HepG2 (cell line): Measurements from ENCODE around the gene THAP2. TPM values are rescaled to one million over a fixed set of nuclear protein-coding genes. Genes with fewer than 3 reads are reported as not detected.

Experiments
- ATAC-seq: fragments of 200-7000 bp; cut with Tn5 transposase; 3 replicates; pipeline ENCODE4 v1.9.1; 2020; ENCODE audit warnings: mild to moderate bottlenecking, moderate library complexity
- BruUV-seq: library from RNA; stranded (reverse); fragments of 400-500 nt; replicated peaks from 2 replicates; lab custom pipeline; 2021; lab: Mats Ljungman, UMichigan
- CTCF ChIA-PET: fragments of 300-600 bp; formaldehyde crosslinking; extraction: SDS; loops from one replicate; lab custom pipeline; 2021; ENCODE audit warnings: low total read pairs, inconsistent platforms, low intra/inter-chr PET ratio; lab: Yijun Ruan, JAX
- POLR2A ChIA-PET: fragments of 350-600 bp; sonication (Branson Sonifier 250); formaldehyde crosslinking; loops from one replicate; lab custom pipeline; 2020; ENCODE audit warnings: antibody characterized with exemption, inconsistent platforms; lab: Yijun Ruan, JAX
- DNase-seq: peaks from one replicate; pipeline ENCODE4 v3.0.0-alpha.2; 2015; ENCODE audit warnings: low spot score
- FAIRE-seq: peaks from 3 replicates; lab custom pipeline; 2011; peaks lifted over from hg19 to GRCh38; lab: Jason Lieb, UNC
- H2AFZ ChIP-seq: one replicate; pipeline ENCODE4 v1.6.1; 2011; ENCODE audit warnings: low read length, inconsistent platforms
- H3K27ac ChIP-seq: fragments of 300-600 bp; 3 replicates; pipeline ENCODE4 v1.8.0; 2011; ENCODE audit warnings: mixed run types, mild to moderate bottlenecking, mixed read lengths, low read length, inconsistent platforms; ENCODE audit not compliant: insufficient read depth; ENCODE audit errors: extremely low read length
- H3K27me3 ChIP-seq, 2 experiments: fragments of 200-600 bp in 1 of 2; 2 replicates in 1 of 2; 3 replicates in 1 of 2; pipeline versions ENCODE4 v1.6.0 to v1.8.0; 2011; ENCODE audit warnings: low read length in 2 of 2, mild to moderate bottlenecking in 2 of 2, moderate library complexity in 2 of 2, inconsistent platforms in 1 of 2; ENCODE audit not compliant: insufficient read depth in 2 of 2, control insufficient read depth in 1 of 2
- H3K36me3 ChIP-seq, 2 experiments: fragments of 200-600 bp in 1 of 2; replicated peaks in 1 of 2; 2 replicates in 1 of 2; 3 replicates in 1 of 2; pipeline versions ENCODE4 v1.5.1 to v1.8.0; 2011; ENCODE audit warnings: low read length in 2 of 2, inconsistent platforms in 1 of 2; ENCODE audit not compliant: insufficient read depth in 2 of 2, control insufficient read depth in 1 of 2
- H3K4me1 ChIP-seq: 2 replicates; pipeline ENCODE4 v1.5.1; 2012; ENCODE audit warnings: low read length, inconsistent platforms; ENCODE audit not compliant: insufficient read depth
- H3K4me2 ChIP-seq: 2 replicates; pipeline ENCODE4 v1.6.0; 2011; ENCODE audit warnings: low read depth, low read length, inconsistent platforms
- H3K4me3 ChIP-seq, 3 experiments: fragments of 200-600 bp in 1 of 3; sonication (generic), shearing (Covaris generic) in 1 of 3; replicated peaks in 1 of 3; 2 replicates each; pipeline ENCODE4 v1.5.1; 2011 to 2016; ENCODE audit warnings: low read length in 3 of 3, inconsistent platforms in 2 of 3, low read depth in 2 of 3, mild to moderate bottlenecking in 2 of 3, control low read depth in 1 of 3, mixed read lengths in 1 of 3; ENCODE audit not compliant: insufficient read depth in 1 of 3
- H3K79me2 ChIP-seq: one replicate; pipeline ENCODE4 v1.6.1; 2011; ENCODE audit warnings: low read length, inconsistent platforms; ENCODE audit not compliant: insufficient read depth
- H3K9ac ChIP-seq: 2 replicates; pipeline ENCODE4 v1.6.0; 2011; ENCODE audit warnings: mild to moderate bottlenecking, low read depth, low read length, inconsistent platforms; ENCODE audit not compliant: insufficient read depth
- H3K9me3 ChIP-seq: 2 replicates; pipeline ENCODE4 v1.5.1; 2012; ENCODE audit warnings: mild to moderate bottlenecking, low read length
- H4K20me1 ChIP-seq: 2 replicates; pipeline ENCODE4 v1.6.0; 2011; ENCODE audit warnings: inconsistent platforms, mild to moderate bottlenecking, low read length, moderate library complexity; ENCODE audit not compliant: insufficient read depth
- MIER2 ChIP-seq: IDR thresholded peaks from 2 replicates; pipeline ENCODE4 v1.6.1; 2016; ENCODE audit warnings: missing biosample characterization, missing genetic modification reagents
- NR2C2 ChIP-seq: sonication (generic); formaldehyde crosslinking; IDR thresholded peaks from 2 replicates; pipeline ENCODE4 v1.4.0; 2020; ENCODE audit warnings: missing genetic modification reagents, mild to moderate bottlenecking, moderate library complexity, borderline replicate concordance
- RFXANK ChIP-seq: IDR thresholded peaks from 2 replicates; pipeline ENCODE4 v1.6.1; 2016
- ZFP36L1 ChIP-seq: sonication (generic); formaldehyde crosslinking; IDR thresholded peaks from 2 replicates; pipeline ENCODE4 v1.8.0; 2022; ENCODE audit warnings: mild to moderate bottlenecking, missing genetic modification reagents, moderate library complexity
- ZFY ChIP-seq: sonication (generic); formaldehyde crosslinking; IDR thresholded peaks from 2 replicates; pipeline ENCODE4 v1.4.0; 2020; ENCODE audit warnings: missing genetic modification reagents
- ZNF557 ChIP-seq: sonication (generic); formaldehyde crosslinking; IDR thresholded peaks from 2 replicates; pipeline ENCODE4 v1.4.0; 2020; ENCODE audit warnings: missing genetic modification reagents
- ZNF772 ChIP-seq: sonication (generic); formaldehyde crosslinking; IDR thresholded peaks from 2 replicates; pipeline ENCODE4 v1.5.0; 2020; ENCODE audit warnings: mild to moderate bottlenecking, missing genetic modification reagents
- WGBS: methylation state at CpG from one replicate; pipeline ENCODE4 v1.1.6; 2017; ENCODE audit warnings: low lambda C conversion rate; 5-methylcytosine and 5-hydroxymethylcytosine counted together
- in situ Hi-C: cut with HindIII; loops from 2 replicates; pipeline ENCODE4 v1.10.0; 2017; ENCODE audit warnings: low pct_unique_long_range_greater_than_20kb; ENCODE audit not compliant: extremely low pct_ligation_motif_present
- intact Hi-C: fragments of 100-400 bp; cut with micrococcal nuclease; formaldehyde crosslinking; loops from one replicate; pipeline ENCODE4 v1.10.0; 2022; ENCODE audit not compliant: unreplicated experiment
- polyA plus RNA-seq, 8 experiments: library from polyadenylated mRNA; depleted of rRNA in 3 of 8; stranded (reverse) in 7 of 8; unstranded in 1 of 8; fragments of >200 nt; fragmentation: Illumina TruSeq in 4 of 8; extraction: Trizol in 4 of 8; gene quantifications; 2 replicates each; pipeline versions ENCODE4 v1.2.1 to v1.2.3, GENCODE V29; 2011 to 2016; ENCODE audit warnings: low read depth in 4 of 8, missing spikeins in 1 of 8, mixed read lengths in 1 of 8; ENCODE audit not compliant: insufficient read depth in 1 of 8
- total RNA-seq, 5 experiments: library from RNA; depleted of rRNA; stranded (reverse); fragments of >200 nt; fragmentation: Illumina TruSeq; extraction: Trizol; gene quantifications; 2 replicates each; pipeline ENCODE4 v1.2.3, GENCODE V29; 2016; ENCODE audit warnings: low read depth in 1 of 5
- TF ChIP-seq, protein P1 (sequence below): sonication (generic); formaldehyde crosslinking; IDR thresholded peaks from 2 replicates; pipeline ENCODE4 v1.8.0; 2022; ENCODE audit warnings: mild to moderate bottlenecking, missing genetic modification reagents, moderate library complexity
- TF ChIP-seq, protein P2 (sequence below): IDR thresholded peaks from 2 replicates; pipeline ENCODE4 v1.6.1; 2016; ENCODE audit warnings: low read depth, borderline replicate concordance
- TF ChIP-seq, protein P3 (sequence below): sonication (generic); formaldehyde crosslinking; IDR thresholded peaks from 2 replicates; pipeline ENCODE4 v1.8.1; 2023; ENCODE audit warnings: missing genetic modification reagents, inconsistent platforms, borderline replicate concordance
- TF ChIP-seq, protein P4 (sequence below): fragments of 450-650 bp; IDR thresholded peaks from 2 replicates; pipeline ENCODE4 v1.6.1; 2017; ENCODE audit warnings: mild to moderate bottlenecking
- TF ChIP-seq, protein P5 (sequence below): sonication (generic); formaldehyde crosslinking; IDR thresholded peaks from 2 replicates; pipeline ENCODE4 v1.5.0; 2020; ENCODE audit warnings: mild to moderate bottlenecking, missing genetic modification reagents, moderate library complexity
- TF ChIP-seq, protein P6 (sequence below): sonication (generic); formaldehyde crosslinking; IDR thresholded peaks from 2 replicates; pipeline ENCODE4 v1.5.1; 2020; ENCODE audit warnings: mild to moderate bottlenecking, missing genetic modification reagents, moderate library complexity
- TF ChIP-seq, protein P7 (sequence below): sonication (generic); formaldehyde crosslinking; IDR thresholded peaks from 2 replicates; pipeline ENCODE4 v1.5.1; 2020; ENCODE audit warnings: mild to moderate bottlenecking, missing genetic modification reagents, borderline replicate concordance

Gene THAP2
- total and polyA plus RNA-seq, 2 of the 13 experiments (the other 11 are each of a cell fraction or from before 2014, with no cell fraction given) = 5.2 to 6.2 TPM

DNA sequence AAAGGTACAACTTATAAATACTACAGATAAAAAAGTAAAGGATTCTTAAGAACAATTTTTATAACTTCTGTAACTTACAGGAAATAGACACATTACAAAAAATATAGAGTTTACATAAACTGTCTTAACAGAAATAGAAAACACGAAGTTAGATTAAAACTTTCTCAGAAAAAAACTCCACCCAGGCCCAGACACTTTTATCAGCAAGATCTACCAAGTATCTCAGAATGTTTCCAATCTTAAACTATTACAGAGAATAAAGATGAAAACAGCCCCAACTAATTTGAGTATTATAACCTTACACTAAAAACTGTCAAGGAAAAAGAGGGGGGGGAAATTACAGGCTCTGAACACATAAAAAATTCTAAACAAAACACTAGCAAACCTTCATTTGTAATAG lies 8.6 kb upstream of the THAP2 start:
- no peak overlapping the region for H2AFZ ChIP-seq
- BruUV-seq = no TSS peak
- H3K4me1 ChIP-seq = peaks cover 31% of the 10 kb centered on the region
- in situ Hi-C loops = no loop called here
- peak overlapping the region; percentile 41; the same call in 1 of the 2 replicates for H3K4me2 ChIP-seq
- CTCF ChIA-PET = no interaction called here
- H3K9me3 ChIP-seq = peaks cover 12% of the 10 kb centered on the region
- H3K9ac ChIP-seq = no peak overlapping the region
- no peaks in the 10 kb centered on the region for H3K27me3 ChIP-seq
- no peak overlapping the region for H3K27ac ChIP-seq
- intact Hi-C loops = no loop called here
- no peaks in the 10 kb centered on the region for H4K20me1 ChIP-seq
- POLR2A ChIA-PET = interaction anchor here (0.7 kb wide), 1 partner anchor 30 kb away, joined by 3 read pairs; the partner anchor contains the start of gene TMEM19
- FAIRE-seq (no peak), DNase-seq (no peak), ATAC-seq (no peak)
- H3K4me3 ChIP-seq = no peak overlapping the region
- peaks cover 60% of the 10 kb centered on the region for H3K79me2 ChIP-seq
- peaks cover 2 to 51% of the 10 kb centered on the region in 2 experiments; a peak in 4 of 5 replicates for H3K36me3 ChIP-seq
- 80% methylated on average over 1 of the region's 1 CpG for WGBS
- TF ChIP-seq ZFP36L1 (CRISPR knock-in tag) = no peak
- TF ChIP-seq, protein P1, sequence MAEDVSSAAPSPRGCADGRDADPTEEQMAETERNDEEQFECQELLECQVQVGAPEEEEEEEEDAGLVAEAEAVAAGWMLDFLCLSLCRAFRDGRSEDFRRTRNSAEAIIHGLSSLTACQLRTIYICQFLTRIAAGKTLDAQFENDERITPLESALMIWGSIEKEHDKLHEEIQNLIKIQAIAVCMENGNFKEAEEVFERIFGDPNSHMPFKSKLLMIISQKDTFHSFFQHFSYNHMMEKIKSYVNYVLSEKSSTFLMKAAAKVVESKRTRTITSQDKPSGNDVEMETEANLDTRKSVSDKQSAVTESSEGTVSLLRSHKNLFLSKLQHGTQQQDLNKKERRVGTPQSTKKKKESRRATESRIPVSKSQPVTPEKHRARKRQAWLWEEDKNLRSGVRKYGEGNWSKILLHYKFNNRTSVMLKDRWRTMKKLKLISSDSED = no peak
- TF ChIP-seq MIER2 = no peak
- TF ChIP-seq, protein P2, sequence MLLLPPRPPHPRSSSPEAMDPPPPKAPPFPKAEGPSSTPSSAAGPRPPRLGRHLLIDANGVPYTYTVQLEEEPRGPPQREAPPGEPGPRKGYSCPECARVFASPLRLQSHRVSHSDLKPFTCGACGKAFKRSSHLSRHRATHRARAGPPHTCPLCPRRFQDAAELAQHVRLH (CRISPR knock-in tag) = no peak
- TF ChIP-seq, protein P3, sequence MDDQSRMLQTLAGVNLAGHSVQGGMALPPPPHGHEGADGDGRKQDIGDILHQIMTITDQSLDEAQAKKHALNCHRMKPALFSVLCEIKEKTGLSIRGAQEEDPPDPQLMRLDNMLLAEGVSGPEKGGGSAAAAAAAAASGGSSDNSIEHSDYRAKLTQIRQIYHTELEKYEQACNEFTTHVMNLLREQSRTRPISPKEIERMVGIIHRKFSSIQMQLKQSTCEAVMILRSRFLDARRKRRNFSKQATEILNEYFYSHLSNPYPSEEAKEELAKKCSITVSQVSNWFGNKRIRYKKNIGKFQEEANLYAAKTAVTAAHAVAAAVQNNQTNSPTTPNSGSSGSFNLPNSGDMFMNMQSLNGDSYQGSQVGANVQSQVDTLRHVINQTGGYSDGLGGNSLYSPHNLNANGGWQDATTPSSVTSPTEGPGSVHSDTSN (CRISPR knock-in tag) = no peak
- no peak for TF ChIP-seq NR2C2 (CRISPR knock-in tag)
- TF ChIP-seq, protein P4, sequence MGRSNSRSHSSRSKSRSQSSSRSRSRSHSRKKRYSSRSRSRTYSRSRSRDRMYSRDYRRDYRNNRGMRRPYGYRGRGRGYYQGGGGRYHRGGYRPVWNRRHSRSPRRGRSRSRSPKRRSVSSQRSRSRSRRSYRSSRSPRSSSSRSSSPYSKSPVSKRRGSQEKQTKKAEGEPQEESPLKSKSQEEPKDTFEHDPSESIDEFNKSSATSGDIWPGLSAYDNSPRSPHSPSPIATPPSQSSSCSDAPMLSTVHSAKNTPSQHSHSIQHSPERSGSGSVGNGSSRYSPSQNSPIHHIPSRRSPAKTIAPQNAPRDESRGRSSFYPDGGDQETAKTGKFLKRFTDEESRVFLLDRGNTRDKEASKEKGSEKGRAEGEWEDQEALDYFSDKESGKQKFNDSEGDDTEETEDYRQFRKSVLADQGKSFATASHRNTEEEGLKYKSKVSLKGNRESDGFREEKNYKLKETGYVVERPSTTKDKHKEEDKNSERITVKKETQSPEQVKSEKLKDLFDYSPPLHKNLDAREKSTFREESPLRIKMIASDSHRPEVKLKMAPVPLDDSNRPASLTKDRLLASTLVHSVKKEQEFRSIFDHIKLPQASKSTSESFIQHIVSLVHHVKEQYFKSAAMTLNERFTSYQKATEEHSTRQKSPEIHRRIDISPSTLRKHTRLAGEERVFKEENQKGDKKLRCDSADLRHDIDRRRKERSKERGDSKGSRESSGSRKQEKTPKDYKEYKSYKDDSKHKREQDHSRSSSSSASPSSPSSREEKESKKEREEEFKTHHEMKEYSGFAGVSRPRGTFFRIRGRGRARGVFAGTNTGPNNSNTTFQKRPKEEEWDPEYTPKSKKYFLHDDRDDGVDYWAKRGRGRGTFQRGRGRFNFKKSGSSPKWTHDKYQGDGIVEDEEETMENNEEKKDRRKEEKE = no peak
- TF ChIP-seq ZNF772 (CRISPR knock-in tag) = no peak
- TF ChIP-seq RFXANK = no peak
- no peak for TF ChIP-seq ZNF557 (CRISPR knock-in tag)
- TF ChIP-seq, protein P5, sequence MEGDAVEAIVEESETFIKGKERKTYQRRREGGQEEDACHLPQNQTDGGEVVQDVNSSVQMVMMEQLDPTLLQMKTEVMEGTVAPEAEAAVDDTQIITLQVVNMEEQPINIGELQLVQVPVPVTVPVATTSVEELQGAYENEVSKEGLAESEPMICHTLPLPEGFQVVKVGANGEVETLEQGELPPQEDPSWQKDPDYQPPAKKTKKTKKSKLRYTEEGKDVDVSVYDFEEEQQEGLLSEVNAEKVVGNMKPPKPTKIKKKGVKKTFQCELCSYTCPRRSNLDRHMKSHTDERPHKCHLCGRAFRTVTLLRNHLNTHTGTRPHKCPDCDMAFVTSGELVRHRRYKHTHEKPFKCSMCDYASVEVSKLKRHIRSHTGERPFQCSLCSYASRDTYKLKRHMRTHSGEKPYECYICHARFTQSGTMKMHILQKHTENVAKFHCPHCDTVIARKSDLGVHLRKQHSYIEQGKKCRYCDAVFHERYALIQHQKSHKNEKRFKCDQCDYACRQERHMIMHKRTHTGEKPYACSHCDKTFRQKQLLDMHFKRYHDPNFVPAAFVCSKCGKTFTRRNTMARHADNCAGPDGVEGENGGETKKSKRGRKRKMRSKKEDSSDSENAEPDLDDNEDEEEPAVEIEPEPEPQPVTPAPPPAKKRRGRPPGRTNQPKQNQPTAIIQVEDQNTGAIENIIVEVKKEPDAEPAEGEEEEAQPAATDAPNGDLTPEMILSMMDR = no peak
- TF ChIP-seq, protein P6, sequence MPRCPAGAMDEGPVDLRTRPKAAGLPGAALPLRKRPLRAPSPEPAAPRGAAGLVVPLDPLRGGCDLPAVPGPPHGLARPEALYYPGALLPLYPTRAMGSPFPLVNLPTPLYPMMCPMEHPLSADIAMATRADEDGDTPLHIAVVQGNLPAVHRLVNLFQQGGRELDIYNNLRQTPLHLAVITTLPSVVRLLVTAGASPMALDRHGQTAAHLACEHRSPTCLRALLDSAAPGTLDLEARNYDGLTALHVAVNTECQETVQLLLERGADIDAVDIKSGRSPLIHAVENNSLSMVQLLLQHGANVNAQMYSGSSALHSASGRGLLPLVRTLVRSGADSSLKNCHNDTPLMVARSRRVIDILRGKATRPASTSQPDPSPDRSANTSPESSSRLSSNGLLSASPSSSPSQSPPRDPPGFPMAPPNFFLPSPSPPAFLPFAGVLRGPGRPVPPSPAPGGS = no peak
- TF ChIP-seq, protein P7, sequence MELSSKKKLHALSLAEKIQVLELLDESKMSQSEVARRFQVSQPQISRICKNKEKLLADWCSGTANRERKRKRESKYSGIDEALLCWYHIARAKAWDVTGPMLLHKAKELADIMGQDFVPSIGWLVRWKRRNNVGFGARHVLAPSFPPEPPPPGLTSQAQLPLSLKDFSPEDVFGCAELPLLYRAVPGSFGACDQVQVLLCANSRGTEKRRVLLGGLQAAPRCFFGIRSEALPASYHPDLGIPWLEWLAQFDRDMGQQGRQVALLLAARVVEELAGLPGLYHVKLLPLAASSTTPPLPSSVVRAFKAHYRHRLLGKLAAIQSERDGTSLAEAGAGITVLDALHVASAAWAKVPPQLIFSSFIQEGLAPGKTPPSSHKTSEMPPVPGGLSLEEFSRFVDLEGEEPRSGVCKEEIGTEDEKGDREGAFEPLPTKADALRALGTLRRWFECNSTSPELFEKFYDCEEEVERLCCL (CRISPR knock-in tag) = no peak
- no peak for TF ChIP-seq ZFY
